T-helper 1 cell (primary cell): ENCODE data around the gene S100PBP.
A peak's percentile ranks its signal among the peaks of the same experiment; 100 is the strongest.

ENCODE experiments used
- DNase-seq, 5 donors: peaks; one replicate each; pipeline ENCODE4 v3.0.0-alpha.2; 2012 to 2020

The S100PBP gene

DNA sequence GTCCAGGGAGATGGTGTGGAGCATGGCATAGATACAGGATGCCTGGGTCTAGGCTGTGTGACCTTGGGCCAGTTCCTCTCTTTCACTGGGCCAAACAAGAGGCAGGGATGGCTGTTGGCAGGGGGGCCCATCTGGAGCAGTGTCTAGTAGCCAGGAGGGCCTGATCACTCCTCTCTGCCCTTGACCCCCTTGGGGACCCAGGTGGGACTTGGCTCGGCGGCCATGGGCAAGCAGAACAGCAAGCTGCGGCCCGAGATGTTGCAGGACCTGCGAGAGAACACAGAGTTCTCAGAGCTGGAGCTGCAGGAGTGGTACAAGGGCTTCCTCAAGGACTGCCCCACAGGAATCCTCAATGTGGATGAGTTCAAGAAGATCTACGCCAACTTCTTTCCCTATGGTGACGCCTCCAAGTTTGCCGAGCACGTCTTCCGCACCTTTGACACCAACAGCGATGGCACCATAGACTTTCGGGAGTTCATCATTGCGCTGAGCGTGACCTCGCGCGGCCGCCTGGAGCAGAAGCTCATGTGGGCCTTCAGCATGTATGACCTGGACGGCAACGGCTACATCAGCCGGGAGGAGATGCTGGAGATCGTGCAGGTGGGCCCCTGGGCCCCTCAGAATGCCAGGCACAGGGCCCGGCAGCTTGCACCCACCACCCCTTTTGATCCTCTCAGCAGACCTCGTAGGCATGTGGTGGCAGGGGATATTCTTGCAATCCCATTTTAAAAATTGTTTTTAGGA is 71.4 kb downstream of the S100PBP start:
- no peak for DNase-seq

GRCh38 chr1:32889731-32890278 is 72.4 kb downstream of the S100PBP start:
- no peak for DNase-seq

GRCh38 chr1:32890516-32891240 is 73.2 kb downstream of the S100PBP start:
- no peak for DNase-seq

DNA sequence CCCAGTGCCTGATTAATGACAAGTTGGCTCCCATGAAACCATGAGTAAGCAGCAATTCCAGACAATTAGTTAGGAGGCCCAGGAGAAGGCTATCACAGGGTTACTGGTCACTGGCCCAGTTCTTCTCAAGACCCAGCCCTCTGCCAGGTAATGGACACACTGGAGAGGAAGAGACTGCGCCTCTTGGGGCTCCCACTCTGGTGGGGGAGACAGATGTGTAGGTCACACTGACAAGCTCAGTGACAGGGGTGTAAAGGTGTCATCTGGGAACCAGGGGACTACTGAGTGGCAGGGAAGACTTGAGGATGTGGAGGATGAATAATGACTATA is 73.8 kb downstream of the S100PBP start:
- DNase-seq: no peak

- no peak for DNase-seq
Measured at GRCh38 chr1:32891630-32892029, 74.2 kb downstream of the S100PBP start.

GRCh38 chr1:32892368-32893197 is 75.1 kb downstream of the S100PBP start:
- peak in 1 of 5 donors; percentile 20 for DNase-seq

DNA sequence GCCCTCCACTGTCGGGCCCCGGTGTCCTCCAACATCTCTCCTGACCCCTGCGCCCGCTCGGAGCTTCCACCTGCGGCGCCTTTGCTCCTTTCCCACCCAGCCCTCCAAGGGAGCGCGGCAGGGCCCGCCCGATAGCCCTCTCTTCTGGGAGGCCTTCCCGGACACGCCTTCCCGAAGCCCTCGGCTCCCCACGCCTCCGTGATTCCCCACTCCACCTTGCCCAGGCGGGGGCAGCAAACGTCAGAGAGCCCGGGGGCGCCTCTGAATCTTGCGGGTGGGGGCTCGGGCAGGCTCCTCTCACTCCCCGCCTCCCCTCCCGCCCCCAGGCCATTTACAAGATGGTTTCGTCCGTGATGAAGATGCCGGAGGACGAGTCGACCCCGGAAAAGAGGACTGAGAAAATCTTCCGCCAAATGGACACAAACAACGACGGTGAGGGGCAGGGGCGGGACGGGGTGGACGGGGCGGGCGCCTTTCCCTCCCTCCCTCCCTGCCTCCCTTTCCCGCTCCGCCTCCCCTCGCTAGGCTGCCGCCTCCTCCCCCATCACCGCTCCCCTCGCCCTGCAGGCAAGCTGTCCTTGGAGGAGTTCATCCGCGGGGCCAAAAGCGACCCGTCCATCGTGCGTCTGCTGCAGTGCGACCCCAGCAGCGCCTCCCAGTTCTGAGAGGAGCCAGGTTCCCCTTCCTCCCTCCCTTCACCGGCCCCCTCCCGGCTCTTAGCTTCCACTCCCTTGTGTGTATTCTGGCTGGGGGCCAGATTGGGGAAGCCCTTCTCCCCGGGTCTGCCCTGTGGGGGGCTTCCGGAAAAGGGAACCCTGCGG is 76.0 kb downstream of the S100PBP start:
- no peak for DNase-seq

DNA sequence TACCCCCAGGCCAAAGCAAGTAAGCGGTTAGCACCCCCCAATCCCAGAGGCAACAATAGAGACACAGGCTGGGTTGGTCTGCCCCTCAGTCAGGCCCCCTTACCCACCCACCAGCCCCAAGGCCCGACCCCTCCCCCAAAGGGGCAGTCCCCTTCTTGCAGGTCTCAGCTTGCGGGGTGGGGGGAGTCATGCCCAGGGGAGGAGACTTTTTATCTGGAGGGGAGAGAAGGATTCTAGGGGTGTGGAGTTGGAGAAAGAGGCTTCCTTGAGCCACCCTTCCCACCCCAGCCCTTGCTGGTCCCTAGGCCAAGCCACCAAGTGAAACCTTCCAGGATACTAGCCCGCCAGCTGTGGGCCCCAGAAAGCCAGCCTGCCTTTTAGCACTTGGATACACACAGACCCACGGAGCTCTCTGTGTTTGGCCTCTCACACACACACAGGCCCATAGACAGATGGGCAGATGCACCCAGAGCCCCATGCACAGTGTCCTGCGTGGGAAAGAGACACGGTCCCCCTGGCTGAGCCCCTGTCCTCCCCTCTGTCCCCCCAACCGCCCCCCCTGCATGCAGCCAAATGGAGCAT is 76.7 kb downstream of the S100PBP start:
- DNase-seq: no peak

DNA sequence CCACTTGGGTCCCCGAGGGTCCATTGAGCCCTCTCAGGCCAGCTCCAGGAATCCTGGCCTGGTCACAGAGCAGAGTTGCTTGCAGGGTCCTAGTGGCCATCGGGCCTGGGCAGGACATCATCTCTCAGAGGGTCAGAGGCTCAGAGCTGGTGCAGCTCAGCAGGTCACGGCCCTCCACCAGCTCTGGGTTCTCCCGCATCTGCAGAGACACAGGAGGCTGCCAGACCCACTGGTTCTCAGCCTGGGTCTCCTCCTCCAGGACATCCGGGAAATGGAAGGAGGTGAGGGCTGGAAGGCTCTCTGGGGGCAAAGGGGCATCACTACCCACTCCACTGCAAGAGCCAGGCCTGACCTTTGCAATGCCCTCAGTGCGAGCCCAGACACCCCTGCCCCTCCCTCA is 77.2 kb downstream of the S100PBP start:
- no peak for DNase-seq

DNA sequence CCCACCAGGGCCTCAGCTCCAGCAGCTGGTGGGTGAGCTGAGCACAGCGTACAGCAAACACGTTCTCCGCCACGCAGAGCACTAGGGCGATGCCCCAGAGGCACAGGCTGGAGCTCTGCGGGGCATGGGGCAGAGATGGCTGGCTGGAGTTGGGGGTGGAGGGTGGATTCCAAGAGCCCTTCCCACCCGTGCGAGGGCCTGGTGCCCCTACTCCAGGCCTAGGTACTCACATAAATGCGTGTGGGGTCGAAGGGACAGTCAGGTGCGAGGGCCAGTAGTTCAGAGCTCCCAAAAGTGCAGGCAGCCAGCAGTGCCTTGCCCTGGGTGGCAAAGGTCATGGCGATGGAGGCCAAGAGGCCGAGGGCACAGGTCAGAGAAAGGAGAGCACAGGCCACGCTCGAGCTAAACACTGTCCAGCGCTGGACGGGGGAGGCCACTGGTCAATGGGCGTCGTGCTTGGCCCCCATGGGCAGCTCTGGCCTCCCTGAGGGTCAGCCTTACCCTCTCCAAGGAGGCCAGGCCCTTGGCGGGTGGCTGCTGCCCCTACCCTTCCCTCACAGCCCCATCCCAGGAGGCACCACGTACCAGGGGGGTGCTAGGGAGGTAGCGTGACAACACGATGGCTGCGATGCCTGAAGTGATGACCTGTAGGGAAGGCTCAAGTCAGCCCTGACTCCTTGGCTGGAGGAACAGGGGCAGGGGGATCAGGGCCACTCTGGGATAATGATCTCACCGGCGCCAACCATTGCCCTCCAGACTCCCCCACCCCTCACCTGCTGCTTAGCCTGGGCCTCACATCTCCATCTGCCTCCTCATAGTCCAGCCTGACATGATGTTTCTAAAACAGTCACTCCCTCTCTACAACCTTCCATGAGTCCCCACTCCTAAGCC is 78.1 kb downstream of the S100PBP start:
- DNase-seq: no peak

- no peak for DNase-seq
Measured at GRCh38 chr1:32896451-32896850, 79.0 kb downstream of the S100PBP start.

GRCh38 chr1:32897082-32898049 is 79.9 kb downstream of the S100PBP start:
- DNase-seq: no peak

DNA sequence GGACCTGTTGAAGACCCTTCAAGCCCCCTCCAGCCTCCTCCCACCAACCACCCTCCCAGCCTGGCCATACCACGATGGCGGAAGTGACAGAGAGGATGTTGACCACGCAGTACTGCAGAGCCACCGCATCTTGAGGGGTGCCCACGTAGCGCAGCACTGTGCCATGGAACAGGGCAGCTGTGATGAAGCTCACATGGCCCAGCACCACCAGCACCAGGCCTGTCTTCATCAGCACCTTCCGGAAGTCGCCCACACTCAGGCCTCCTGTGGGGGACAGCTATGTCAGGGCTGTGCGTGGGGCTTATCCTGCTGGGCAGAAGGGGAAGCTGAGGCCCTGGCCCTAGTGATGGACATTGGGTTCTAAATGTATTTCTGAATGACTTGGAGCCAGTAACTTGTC is 80.6 kb downstream of the S100PBP start:
- DNase-seq: no peak

DNA sequence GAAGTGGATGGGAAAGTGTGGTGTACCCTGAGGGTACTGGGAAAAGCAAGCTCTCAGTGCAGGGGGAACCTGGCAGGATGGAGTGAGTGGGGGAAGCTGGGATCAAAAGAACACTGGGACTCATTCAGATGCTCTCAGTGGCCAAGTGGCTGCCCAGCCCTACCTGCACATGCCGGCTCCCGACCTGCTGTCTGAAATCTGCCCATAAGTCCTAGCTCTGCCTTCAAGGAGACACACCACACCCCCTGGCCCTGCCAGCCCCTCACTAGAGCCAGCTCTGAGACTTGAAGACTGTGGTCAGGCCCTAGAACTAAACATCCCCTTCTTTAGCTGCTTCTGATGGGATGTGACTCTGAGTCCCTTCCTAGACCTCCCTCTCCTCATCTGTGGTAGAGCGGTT is 81.5 kb downstream of the S100PBP start:
- no peak for DNase-seq

- DNase-seq: no peak
Measured at GRCh38 chr1:32899586-32900296, 82.3 kb downstream of the S100PBP start.

- no peak for DNase-seq
Measured at GRCh38 chr1:32900371-32900955, 83.0 kb downstream of the S100PBP start.

DNA sequence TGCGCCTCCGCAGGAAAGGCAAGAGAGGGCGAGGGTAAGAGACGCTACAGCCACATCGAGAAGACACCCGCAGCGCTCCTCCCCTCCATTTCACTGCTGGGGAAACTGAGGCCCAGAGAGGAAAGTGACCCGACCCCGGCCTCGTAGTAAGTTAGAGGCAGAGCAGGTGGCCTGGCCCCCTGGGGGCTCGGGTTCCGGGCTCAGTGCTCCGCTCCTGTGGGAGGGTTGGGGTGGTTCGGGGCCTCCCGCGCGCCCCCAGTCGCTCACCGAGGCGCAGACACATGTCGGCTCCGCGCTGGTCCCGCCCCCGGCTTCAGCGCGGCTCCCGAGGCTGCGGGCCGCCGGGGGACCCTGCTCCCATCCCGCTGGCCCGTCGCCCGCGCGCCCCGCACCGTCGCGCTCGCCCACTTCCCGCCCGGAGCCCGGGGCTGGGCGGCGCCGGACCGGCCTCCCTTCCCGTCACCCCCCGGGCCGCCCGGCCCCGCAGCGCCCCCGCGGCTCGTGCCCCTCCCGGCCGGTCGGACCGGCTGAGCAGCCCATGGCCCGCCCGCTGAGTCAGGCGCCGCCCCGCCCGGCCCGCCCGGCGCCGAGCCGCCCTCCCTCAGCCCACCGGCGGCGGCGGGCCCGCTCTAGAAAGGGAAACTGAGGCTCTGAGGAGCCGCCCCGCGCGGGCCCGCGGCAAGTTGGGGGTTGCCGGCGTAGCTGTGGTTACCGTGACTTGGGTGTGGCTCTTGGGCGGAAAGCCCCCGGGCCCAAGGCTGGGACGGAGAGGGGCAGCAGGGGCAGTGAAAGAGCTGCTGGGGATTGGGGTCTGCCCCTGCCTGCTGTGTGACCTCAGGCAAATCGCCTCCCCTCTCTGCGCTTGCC is 83.7 kb downstream of the S100PBP start, which contains the start of gene TMEM54:
TSS of gene TMEM54 (minus strand) at position 434 of the 867 bp plus-strand sequence. CDS start at position 283, 151 bp downstream.
- DNase-seq: no peak
